GM11168 (cell line): ENCODE data around the gene PDX1.

ENCODE experiments used
- in situ Hi-C: fragments of 300-500 bp; cut with MboI; formaldehyde crosslinking; loops from one replicate; pipeline ENCODE4 v1.12.0; 2022; ENCODE audit warnings: low sequenced_read_pairs; ENCODE audit not compliant: unreplicated experiment

Gene PDX1

GRCh38 chr13:27921961-27922882 lies 2.4 kb downstream of the PDX1 start:
- in situ Hi-C loops = no loop called here

- in situ Hi-C loops = no loop called here
Observed at GRCh38 chr13:27922883-27923612, 3.2 kb downstream of the PDX1 start.

- in situ Hi-C loops = no loop called here
Observed at GRCh38 chr13:27923794-27924528, 4.2 kb downstream of the PDX1 start.

- in situ Hi-C loops = no loop called here
Observed at GRCh38 chr13:27924529-27925141, 4.8 kb downstream of the PDX1 start.

GRCh38 chr13:27925220-27925991 lies 5.6 kb downstream of the PDX1 start:
- in situ Hi-C loops = no loop called here

GRCh38 chr13:27926644-27927434 lies 7.0 kb downstream of the PDX1 start:
- in situ Hi-C loops = no loop called here

GRCh38 chr13:27927444-27928352 lies 7.9 kb downstream of the PDX1 start:
- in situ Hi-C loops = no loop called here

GRCh38 chr13:27928353-27928804 lies 8.6 kb downstream of the PDX1 start:
- in situ Hi-C loops = no loop called here

GRCh38 chr13:27928805-27929753 lies 9.3 kb downstream of the PDX1 start:
- in situ Hi-C loops = no loop called here

- in situ Hi-C loops = no loop called here
Observed at GRCh38 chr13:27929868-27930267, 10.1 kb downstream of the PDX1 start.

GRCh38 chr13:27933118-27933517 lies 13.3 kb downstream of the PDX1 start:
- in situ Hi-C loops = no loop called here

- in situ Hi-C loops = no loop called here
Observed at GRCh38 chr13:27933580-27934328, 14.0 kb downstream of the PDX1 start.

- in situ Hi-C loops = no loop called here
Observed at GRCh38 chr13:27942972-27943371, 23.2 kb downstream of the PDX1 start.

GRCh38 chr13:27952876-27953675 lies 33.3 kb downstream of the PDX1 start:
- in situ Hi-C loops = no loop called here
